SK-N-SH treated with all-trans-retinoic acid at 6 μM for 48 hours (cell line): ENCODE measurements around the gene SMARCC2.

Source experiments
- ATAC-seq: fragments of 200-7000 bp; cut with Tn5 transposase; 3 replicates; pipeline ENCODE4 v1.9.1; 2020; ENCODE audit warnings: mild to moderate bottlenecking, moderate library complexity
- ARNTL ChIP-seq: fragments of 450-650 bp; formaldehyde crosslinking; IDR thresholded peaks from 2 replicates; pipeline ENCODE4 v1.5.0; 2020; ENCODE audit warnings: low read depth, mild to moderate bottlenecking, moderate library complexity, borderline replicate concordance
- BACH2 ChIP-seq: fragments of 250-450 bp; sonication (Bioruptor Pico); IDR thresholded peaks from 2 replicates; pipeline ENCODE4 v1.9.0; 2021; ENCODE audit warnings: mild to moderate bottlenecking, borderline replicate concordance
- CREB5 ChIP-seq: fragments of 250-450 bp; sonication (Bioruptor Pico); IDR thresholded peaks from 2 replicates; pipeline ENCODE4 v1.5.1; 2020; ENCODE audit warnings: low read depth, mild to moderate bottlenecking, moderate library complexity
- CSDC2 ChIP-seq: fragments of 250-450 bp; sonication (Bioruptor Pico); IDR thresholded peaks from 2 replicates; pipeline ENCODE4 v1.5.0; 2020; ENCODE audit warnings: mild to moderate bottlenecking, moderate library complexity
- CSRNP3 ChIP-seq: fragments of 250-450 bp; sonication (Bioruptor Pico); IDR thresholded peaks from 2 replicates; pipeline ENCODE4 v1.5.1; 2021; ENCODE audit warnings: mild to moderate bottlenecking, moderate library complexity
- ESRRG ChIP-seq: fragments of 250-450 bp; sonication (Bioruptor Pico); IDR thresholded peaks from 2 replicates; pipeline ENCODE4 v1.6.1; 2021; ENCODE audit warnings: mild to moderate bottlenecking
- GLIS3 ChIP-seq: fragments of 250-450 bp; sonication (Bioruptor Pico); IDR thresholded peaks from 2 replicates; pipeline ENCODE4 v1.5.0; 2020; ENCODE audit warnings: mild to moderate bottlenecking, moderate library complexity
- ISL1 ChIP-seq: fragments of 250-450 bp; sonication (Bioruptor Pico); IDR thresholded peaks from 2 replicates; pipeline ENCODE4 v2.1.2; 2022; ENCODE audit warnings: mild to moderate bottlenecking, moderate library complexity
- OSR1 ChIP-seq: fragments of 250-450 bp; sonication (Bioruptor Pico); IDR thresholded peaks from 2 replicates; pipeline ENCODE4 v1.8.0; 2022; ENCODE audit warnings: moderate library complexity, mild to moderate bottlenecking, inconsistent platforms
- POU6F1 ChIP-seq: fragments of 250-450 bp; sonication (Bioruptor Pico); IDR thresholded peaks from 2 replicates; pipeline ENCODE4 v1.8.0; 2021; ENCODE audit warnings: low read depth, mild to moderate bottlenecking, moderate library complexity, borderline replicate concordance
- RARB ChIP-seq: fragments of 250-450 bp; sonication (Bioruptor Pico); IDR thresholded peaks from 2 replicates; pipeline ENCODE4 v1.8.0; 2021; ENCODE audit warnings: mild to moderate bottlenecking, moderate library complexity
- SNAI2 ChIP-seq: fragments of 250-450 bp; sonication (Bioruptor Pico); IDR thresholded peaks from 2 replicates; pipeline ENCODE4 v1.5.0; 2020; ENCODE audit warnings: mild to moderate bottlenecking, moderate library complexity
- TCF4 ChIP-seq: fragments of 250-450 bp; sonication (Bioruptor Pico); IDR thresholded peaks from 2 replicates; pipeline ENCODE4 v1.8.0; 2021; ENCODE audit warnings: mild to moderate bottlenecking, moderate library complexity, borderline replicate concordance
- TOX ChIP-seq: fragments of 250-450 bp; sonication (Bioruptor Pico); IDR thresholded peaks from 2 replicates; pipeline ENCODE4 v1.8.0; 2021; ENCODE audit warnings: mild to moderate bottlenecking, moderate library complexity, borderline replicate concordance
- TSHZ2 ChIP-seq: fragments of 250-450 bp; sonication (Bioruptor Pico); IDR thresholded peaks from 2 replicates; pipeline ENCODE4 v1.5.0; 2020; ENCODE audit warnings: mild to moderate bottlenecking, moderate library complexity
- ZC3H10 ChIP-seq: fragments of 250-450 bp; sonication (Bioruptor Pico); IDR thresholded peaks from 2 replicates; pipeline ENCODE4 v1.5.1; 2021; ENCODE audit warnings: mild to moderate bottlenecking, moderate library complexity
- ZFP3 ChIP-seq: fragments of 250-450 bp; sonication (Bioruptor Pico); IDR thresholded peaks from 2 replicates; pipeline ENCODE4 v1.5.0; 2020; ENCODE audit warnings: mild to moderate bottlenecking, moderate library complexity
- ZFP30 ChIP-seq: fragments of 450-650 bp; formaldehyde crosslinking; IDR thresholded peaks from 2 replicates; pipeline ENCODE4 v1.5.0; 2022; ENCODE audit warnings: mild to moderate bottlenecking, moderate library complexity
- ZNF565 ChIP-seq: fragments of 450-650 bp; formaldehyde crosslinking; conservative IDR thresholded peaks from 2 replicates; pipeline ENCODE4 v1.5.0; 2020; ENCODE audit warnings: low read depth, mild to moderate bottlenecking, moderate library complexity
- ZNF70 ChIP-seq: fragments of 450-650 bp; formaldehyde crosslinking; IDR thresholded peaks from 2 replicates; pipeline ENCODE4 v1.5.0; 2020; ENCODE audit warnings: mild to moderate bottlenecking, moderate library complexity
- ZNF8 ChIP-seq: fragments of 450-650 bp; formaldehyde crosslinking; IDR thresholded peaks from 2 replicates; pipeline ENCODE4 v1.5.0; 2020; ENCODE audit warnings: mild to moderate bottlenecking, moderate library complexity

The SMARCC2 gene

GRCh38 chr12:56189099-56189917, at the start of gene SMARCC2:
SMARCC2 (minus strand) TSS chr12:56189483; CDS start chr12:56189461, 22 bp downstream.
- ATAC-seq: peak; percentile 91
- no peak for TF ChIP-seq CREB5 (CRISPR knock-in tag)
- 0 out of 2 replicates have a peak, but pooled peaks have one; percentile 10 for TF ChIP-seq ZFP3 (CRISPR knock-in tag)

GRCh38 chr12:56237552-56237951, 48.3 kb upstream of the SMARCC2 start:
- ATAC-seq: no peak
- TF ChIP-seq ZFP30 (CRISPR knock-in tag): no peak
- no peak for TF ChIP-seq RARB (CRISPR knock-in tag)
- TF ChIP-seq TSHZ2 (CRISPR knock-in tag): no peak
- no peak for TF ChIP-seq ZNF70 (CRISPR knock-in tag)
- no peak for TF ChIP-seq ZNF565 (CRISPR knock-in tag)
- TF ChIP-seq ZFP3 (CRISPR knock-in tag): no peak
- TF ChIP-seq POU6F1 (CRISPR knock-in tag): no peak
- TF ChIP-seq CSRNP3: no peak
- no peak for TF ChIP-seq BACH2
- TF ChIP-seq ARNTL: no peak
- no peak for TF ChIP-seq ZNF8 (CRISPR knock-in tag)

- TF ChIP-seq ZFP3 (CRISPR knock-in tag) (no peak), CSDC2 (CRISPR knock-in tag) (no peak), TSHZ2 (CRISPR knock-in tag) (no peak), SNAI2 (CRISPR knock-in tag) (no peak), CSRNP3 (no peak), RARB (CRISPR knock-in tag) (no peak), TOX (no peak), TCF4 (CRISPR knock-in tag) (no peak), ZNF8 (CRISPR knock-in tag) (no peak), BACH2 (no peak), ARNTL (no peak), ZFP30 (CRISPR knock-in tag) (no peak), POU6F1 (CRISPR knock-in tag) (no peak), ZC3H10 (no peak), ESRRG (no peak), ZNF70 (CRISPR knock-in tag) (no peak), CREB5 (CRISPR knock-in tag) (no peak), OSR1 (CRISPR knock-in tag) (no peak), GLIS3 (CRISPR knock-in tag) (no peak), ISL1 (CRISPR knock-in tag) (no peak)
- no peak for ATAC-seq
Observed at GRCh38 chr12:56236985-56237384, 47.7 kb upstream of the SMARCC2 start.
